Epithelial cell of proximal tubule (primary cell): Measurements from ENCODE around the gene PTPRN2. TPM values are rescaled to one million over a fixed set of nuclear protein-coding genes. Genes with fewer than 3 reads are reported as not detected.

Experiments
- DNase-seq: peaks from one replicate; pipeline ENCODE4 v3.0.0-alpha.2; 2011; ENCODE audit warnings: low read depth
- H3K4me3 ChIP-seq: 2 replicates; pipeline ENCODE4 v1.5.1; 2011; ENCODE audit warnings: low read depth, mild to moderate bottlenecking, low read length
- total RNA-seq: library from RNA; depleted of rRNA; stranded (reverse); fragments of >200 nt; gene quantifications from 2 replicates; pipeline ENCODE4 v1.2.3, GENCODE V29; 2015
- TF ChIP-seq, protein P1 (sequence below): conservative IDR thresholded peaks from 2 replicates; pipeline ENCODE4 v1.5.1; 2012; ENCODE audit warnings: low read depth, mild to moderate bottlenecking, low read length

The PTPRN2 gene
- total RNA-seq, 1 donor from 2014 or later = 2.8 TPM

DNA sequence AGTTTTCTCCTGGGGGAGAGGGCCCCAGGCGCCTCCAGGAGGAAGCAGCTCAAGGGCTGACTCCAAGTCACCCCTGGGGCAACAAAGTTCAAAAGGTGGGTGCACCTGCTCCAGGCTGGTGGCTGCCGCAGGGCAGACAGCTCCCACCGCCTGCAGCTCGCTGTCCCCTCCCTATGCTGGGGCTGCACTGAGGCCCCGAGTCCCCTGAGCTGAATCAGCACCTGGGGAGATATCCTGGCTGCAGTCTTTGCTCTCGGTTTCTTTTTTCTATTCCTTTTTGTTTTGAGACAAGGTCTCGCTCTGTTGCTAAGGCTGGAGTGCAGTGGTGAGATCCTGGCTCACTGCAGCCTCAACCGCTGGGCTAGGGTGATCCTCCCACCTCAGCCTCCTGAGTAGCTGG is 1067.4 kb downstream of the PTPRN2 start:
- H3K4me3 ChIP-seq = no peak overlapping the region
- DNase-seq = no peak
- TF ChIP-seq, protein P1, sequence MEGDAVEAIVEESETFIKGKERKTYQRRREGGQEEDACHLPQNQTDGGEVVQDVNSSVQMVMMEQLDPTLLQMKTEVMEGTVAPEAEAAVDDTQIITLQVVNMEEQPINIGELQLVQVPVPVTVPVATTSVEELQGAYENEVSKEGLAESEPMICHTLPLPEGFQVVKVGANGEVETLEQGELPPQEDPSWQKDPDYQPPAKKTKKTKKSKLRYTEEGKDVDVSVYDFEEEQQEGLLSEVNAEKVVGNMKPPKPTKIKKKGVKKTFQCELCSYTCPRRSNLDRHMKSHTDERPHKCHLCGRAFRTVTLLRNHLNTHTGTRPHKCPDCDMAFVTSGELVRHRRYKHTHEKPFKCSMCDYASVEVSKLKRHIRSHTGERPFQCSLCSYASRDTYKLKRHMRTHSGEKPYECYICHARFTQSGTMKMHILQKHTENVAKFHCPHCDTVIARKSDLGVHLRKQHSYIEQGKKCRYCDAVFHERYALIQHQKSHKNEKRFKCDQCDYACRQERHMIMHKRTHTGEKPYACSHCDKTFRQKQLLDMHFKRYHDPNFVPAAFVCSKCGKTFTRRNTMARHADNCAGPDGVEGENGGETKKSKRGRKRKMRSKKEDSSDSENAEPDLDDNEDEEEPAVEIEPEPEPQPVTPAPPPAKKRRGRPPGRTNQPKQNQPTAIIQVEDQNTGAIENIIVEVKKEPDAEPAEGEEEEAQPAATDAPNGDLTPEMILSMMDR = no peak

DNA sequence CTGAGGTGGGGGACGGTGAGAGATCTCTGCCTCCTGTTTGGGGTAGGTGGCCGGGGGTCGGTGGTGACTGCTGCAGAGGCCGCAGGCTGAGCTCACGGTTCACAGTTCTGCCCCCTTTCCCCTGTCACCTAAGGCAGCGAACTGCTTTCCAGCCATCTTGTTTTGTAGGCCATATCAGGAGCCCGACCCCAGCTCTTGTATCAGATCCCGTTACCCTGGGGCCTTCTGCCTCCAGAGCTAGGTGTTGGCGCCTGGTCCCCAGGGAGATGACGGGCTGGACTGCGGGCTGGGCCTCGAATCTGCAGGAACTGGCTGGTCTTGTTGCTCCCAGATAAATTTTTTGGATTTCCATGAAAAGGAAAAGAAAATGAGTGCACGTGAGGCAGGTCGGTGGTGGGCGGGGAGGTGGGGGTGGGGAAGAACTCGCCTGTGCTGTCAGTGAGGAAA is 1067.8 kb downstream of the PTPRN2 start:
- H3K4me3 ChIP-seq = no peak overlapping the region
- DNase-seq = no peak
- TF ChIP-seq, protein P1 = no peak

DNA sequence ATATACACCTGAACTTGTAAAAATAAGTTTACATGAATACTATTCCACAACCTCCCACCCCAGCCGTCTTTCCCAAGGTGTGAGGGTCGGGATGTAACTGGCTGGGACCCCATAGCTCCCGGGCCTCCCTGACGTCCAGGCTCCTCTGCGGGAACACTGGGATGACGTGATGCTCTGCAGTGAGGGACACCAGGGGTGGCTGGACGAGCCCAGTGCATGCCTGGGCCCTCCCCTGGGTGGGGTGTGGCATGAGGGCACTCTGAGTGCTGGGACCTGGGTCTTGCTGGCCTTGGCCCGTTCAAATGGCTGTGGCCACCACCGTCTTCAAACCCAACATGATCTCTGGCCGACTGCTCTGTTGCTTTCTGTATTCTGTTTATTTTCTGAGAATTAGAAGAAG is 1068.4 kb downstream of the PTPRN2 start:
- DNase-seq = no peak
- TF ChIP-seq, protein P1 = no peak
- no peak overlapping the region for H3K4me3 ChIP-seq

DNA sequence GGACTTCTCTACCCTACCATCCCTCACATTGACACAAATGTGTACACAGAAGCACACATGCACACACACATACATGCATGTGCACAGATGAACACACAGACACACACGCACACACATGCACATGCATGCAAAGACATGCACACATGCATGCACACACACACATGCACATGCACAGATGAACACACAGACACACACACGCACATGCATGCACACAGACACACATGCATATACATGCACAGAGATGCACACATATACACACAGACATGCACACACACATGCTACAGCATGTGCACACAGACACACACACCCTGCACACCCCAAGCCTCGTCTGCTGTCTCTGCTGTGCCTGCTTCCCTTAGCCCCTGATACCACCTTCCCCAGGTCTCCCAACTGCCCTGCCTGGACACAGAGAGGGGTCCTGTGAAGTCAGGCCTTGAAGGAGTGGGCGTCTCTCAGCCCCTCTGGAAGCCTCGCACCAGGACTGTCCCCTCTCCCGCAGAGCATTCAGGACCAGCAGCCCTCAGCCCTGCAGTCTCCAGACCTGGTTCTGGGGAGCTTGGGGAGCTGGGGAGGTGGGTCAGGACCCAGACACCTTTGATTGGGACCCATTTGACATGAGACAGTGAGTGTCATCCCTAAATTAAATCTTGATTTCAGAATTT is 1069.0 kb downstream of the PTPRN2 start:
- TF ChIP-seq, protein P1 = no peak
- H3K4me3 ChIP-seq = no peak overlapping the region
- DNase-seq = no peak

DNA sequence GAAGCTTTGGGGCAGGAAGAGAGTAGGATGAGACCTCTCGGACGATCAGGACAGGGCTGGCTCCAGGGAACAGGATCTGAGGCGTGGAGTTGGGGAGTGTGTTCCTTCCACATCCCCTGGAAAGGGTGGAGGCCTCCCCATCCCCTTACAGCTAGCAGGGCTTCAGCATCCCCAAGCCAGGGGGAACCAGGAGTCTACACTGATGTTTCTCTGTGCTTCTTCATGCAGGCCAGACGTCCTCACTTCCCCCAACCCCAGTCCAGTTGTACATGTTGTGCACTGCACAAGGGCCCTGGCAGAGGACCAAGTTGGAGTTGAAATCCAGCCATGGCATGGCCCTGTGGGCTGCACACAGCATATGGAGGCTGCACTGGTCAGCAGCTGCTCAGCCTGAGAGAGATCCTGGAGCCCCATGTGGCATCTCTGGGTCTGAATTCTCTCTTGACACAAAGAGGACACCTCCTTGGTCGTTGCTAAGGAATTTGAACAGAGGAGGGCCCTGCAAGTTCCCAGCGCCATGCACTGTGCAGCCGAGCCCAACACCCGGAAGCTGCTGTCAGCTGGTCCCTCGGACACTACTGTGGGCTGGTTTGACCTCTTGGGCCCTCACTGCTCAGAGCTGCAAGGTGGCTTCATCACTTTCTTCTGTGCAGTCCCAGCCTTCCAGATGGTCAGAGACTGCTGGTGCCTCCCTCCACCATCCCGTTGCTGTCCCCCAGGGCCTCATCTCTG is 1069.7 kb downstream of the PTPRN2 start:
- TF ChIP-seq, protein P1 = no peak
- H3K4me3 ChIP-seq = no peak overlapping the region
- DNase-seq = no peak

DNA sequence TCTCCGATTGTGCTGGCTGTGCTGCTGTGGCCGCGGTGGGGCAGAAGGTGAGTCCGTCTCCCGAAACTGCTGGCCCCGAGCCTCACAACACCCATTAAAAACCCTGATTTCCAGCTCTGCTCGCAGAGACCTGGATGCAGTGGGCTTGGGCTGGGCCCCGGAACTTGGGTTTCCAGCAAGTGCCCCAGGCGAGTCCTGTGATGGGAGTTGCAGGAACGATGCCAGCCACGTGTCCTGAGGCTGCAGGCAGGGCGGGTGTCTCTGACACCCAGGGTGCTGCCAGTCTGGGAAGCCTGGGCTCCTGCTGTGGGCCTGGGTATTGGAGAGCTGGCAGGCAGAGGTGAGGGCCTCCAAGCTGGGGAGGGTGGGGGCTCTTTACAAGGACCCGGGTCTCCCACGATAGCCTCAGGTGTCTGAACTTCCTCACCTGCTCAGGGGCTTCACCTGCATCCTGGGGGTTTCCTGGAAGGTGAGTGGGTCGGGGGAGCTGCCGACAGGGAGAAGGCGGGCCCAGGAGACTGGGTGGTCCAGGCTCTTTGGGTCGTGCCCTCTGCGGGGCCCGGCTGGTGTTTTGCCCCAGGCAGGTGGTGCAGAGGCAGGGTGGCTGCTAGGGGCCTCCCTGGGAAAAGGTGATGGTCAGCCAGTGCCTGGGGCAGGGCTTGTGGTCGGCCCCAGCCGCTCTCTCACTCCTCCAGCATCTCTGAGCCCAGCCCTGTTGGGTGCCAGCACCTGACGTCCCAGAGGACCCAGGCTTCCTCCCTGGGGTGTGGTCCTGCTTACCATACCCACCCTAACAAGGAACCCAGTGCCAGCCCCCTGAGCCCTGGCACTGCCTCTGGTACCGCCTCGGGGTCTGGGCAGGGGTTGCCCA is 1070.5 kb downstream of the PTPRN2 start:
- TF ChIP-seq, protein P1 = no peak
- no peak for DNase-seq
- no peak overlapping the region for H3K4me3 ChIP-seq
